Panc1 (cell line): ENCODE data around the gene DZANK1.

Source experiments
- POLR2AphosphoS5 ChIP-seq: IDR thresholded peaks from 2 replicates; pipeline ENCODE4 v1.6.1; 2012; ENCODE audit warnings: mild to moderate bottlenecking, low read depth, low read length, moderate library complexity
- TF ChIP-seq, protein P1 (sequence below): fragments of 450-650 bp; IDR thresholded peaks from 2 replicates; pipeline ENCODE4 v1.5.1; 2017; ENCODE audit warnings: mild to moderate bottlenecking
- TF ChIP-seq, protein P2 (sequence below), 2 experiments: IDR thresholded peaks; 2 replicates each; pipeline ENCODE4 v1.6.1; 2011 to 2012; ENCODE audit warnings: low read depth in 2 of 2, control low read depth in 1 of 2, low read length in 1 of 2, mild to moderate bottlenecking in 1 of 2, moderate library complexity in 1 of 2; ENCODE audit not compliant: insufficient read depth in 1 of 2

DNA sequence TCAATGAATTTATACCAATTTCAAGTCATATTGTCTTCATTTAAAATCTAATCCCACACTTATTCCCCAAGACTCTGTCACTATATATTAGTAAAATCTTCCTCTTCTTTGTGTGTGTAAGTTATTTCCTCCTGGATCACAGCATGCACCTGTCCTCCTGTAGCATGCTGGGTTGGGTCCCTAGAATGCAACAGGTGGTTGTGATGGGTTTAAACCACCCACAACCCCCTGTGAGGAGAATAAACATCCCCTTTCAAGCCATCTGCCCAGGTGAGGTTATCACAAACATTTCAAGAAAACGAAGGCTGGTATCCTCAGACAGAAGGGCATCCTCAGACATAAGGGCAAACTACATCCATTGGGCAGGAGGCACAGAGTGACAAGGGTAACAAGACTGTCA lies 26.4 kb downstream of the DZANK1 start:
- TF ChIP-seq, protein P1, sequence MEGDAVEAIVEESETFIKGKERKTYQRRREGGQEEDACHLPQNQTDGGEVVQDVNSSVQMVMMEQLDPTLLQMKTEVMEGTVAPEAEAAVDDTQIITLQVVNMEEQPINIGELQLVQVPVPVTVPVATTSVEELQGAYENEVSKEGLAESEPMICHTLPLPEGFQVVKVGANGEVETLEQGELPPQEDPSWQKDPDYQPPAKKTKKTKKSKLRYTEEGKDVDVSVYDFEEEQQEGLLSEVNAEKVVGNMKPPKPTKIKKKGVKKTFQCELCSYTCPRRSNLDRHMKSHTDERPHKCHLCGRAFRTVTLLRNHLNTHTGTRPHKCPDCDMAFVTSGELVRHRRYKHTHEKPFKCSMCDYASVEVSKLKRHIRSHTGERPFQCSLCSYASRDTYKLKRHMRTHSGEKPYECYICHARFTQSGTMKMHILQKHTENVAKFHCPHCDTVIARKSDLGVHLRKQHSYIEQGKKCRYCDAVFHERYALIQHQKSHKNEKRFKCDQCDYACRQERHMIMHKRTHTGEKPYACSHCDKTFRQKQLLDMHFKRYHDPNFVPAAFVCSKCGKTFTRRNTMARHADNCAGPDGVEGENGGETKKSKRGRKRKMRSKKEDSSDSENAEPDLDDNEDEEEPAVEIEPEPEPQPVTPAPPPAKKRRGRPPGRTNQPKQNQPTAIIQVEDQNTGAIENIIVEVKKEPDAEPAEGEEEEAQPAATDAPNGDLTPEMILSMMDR: no peak
- no peak for TF ChIP-seq POLR2AphosphoS5
- TF ChIP-seq, protein P2, sequence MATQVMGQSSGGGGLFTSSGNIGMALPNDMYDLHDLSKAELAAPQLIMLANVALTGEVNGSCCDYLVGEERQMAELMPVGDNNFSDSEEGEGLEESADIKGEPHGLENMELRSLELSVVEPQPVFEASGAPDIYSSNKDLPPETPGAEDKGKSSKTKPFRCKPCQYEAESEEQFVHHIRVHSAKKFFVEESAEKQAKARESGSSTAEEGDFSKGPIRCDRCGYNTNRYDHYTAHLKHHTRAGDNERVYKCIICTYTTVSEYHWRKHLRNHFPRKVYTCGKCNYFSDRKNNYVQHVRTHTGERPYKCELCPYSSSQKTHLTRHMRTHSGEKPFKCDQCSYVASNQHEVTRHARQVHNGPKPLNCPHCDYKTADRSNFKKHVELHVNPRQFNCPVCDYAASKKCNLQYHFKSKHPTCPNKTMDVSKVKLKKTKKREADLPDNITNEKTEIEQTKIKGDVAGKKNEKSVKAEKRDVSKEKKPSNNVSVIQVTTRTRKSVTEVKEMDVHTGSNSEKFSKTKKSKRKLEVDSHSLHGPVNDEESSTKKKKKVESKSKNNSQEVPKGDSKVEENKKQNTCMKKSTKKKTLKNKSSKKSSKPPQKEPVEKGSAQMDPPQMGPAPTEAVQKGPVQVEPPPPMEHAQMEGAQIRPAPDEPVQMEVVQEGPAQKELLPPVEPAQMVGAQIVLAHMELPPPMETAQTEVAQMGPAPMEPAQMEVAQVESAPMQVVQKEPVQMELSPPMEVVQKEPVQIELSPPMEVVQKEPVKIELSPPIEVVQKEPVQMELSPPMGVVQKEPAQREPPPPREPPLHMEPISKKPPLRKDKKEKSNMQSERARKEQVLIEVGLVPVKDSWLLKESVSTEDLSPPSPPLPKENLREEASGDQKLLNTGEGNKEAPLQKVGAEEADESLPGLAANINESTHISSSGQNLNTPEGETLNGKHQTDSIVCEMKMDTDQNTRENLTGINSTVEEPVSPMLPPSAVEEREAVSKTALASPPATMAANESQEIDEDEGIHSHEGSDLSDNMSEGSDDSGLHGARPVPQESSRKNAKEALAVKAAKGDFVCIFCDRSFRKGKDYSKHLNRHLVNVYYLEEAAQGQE (IDR thresholded peaks at IDR 0.05; ENCODE audit: insufficient read depth in 1 of 2, low read depth in 2 of 2, low read length in 1 of 2): no peak
